GM12875 (cell line): ENCODE data around the gene SLC16A4.

ENCODE experiments used
- H3K4me3 ChIP-seq: one replicate; pipeline ENCODE4 v1.5.1; 2011; ENCODE audit warnings: low read depth, low read length, control low read depth
- CTCF ChIP-seq: IDR thresholded peaks from 2 replicates; pipeline ENCODE4 v1.5.1; 2011; ENCODE audit warnings: low read depth, mild to moderate bottlenecking, control low read depth, inconsistent platforms, low read length, moderate library complexity, borderline replicate concordance; ENCODE audit not compliant: insufficient read depth

The SLC16A4 gene

GRCh38 chr1:110338886-110339406 is 51.9 kb downstream of the SLC16A4 start, which contains the start of gene RBM15:
RBM15 (plus strand) TSS chr1:110339377; CDS start chr1:110339406, 29 bp downstream.
- peak within 1 kb of the TSS; percentile 85 for H3K4me3 ChIP-seq
- TF ChIP-seq CTCF = no peak

GRCh38 chr1:110338309-110338885 is 52.4 kb downstream of the SLC16A4 start:
- TF ChIP-seq CTCF = peak; percentile 68
- H3K4me3 ChIP-seq = peak overlapping the region; percentile 69

GRCh38 chr1:110337704-110338308 is 53.0 kb downstream of the SLC16A4 start:
- peak overlapping the region; percentile 69 for H3K4me3 ChIP-seq
- no peak for TF ChIP-seq CTCF

GRCh38 chr1:110336300-110337039 is 54.4 kb downstream of the SLC16A4 start:
- TF ChIP-seq CTCF = no peak
- no peak overlapping the region for H3K4me3 ChIP-seq

- TF ChIP-seq CTCF = no peak
- no peak overlapping the region for H3K4me3 ChIP-seq
Observed at GRCh38 chr1:110335265-110335664, 55.6 kb downstream of the SLC16A4 start.

- no peak overlapping the region for H3K4me3 ChIP-seq
- no peak for TF ChIP-seq CTCF
Observed at GRCh38 chr1:110328700-110329099, 62.1 kb downstream of the SLC16A4 start.

- TF ChIP-seq CTCF = no peak
Observed at GRCh38 chr1:110328274-110328673, 62.6 kb downstream of the SLC16A4 start.

More at GRCh38 chr1:110328274-110328673, 62.6 kb downstream of the SLC16A4 start:
- no peak overlapping the region for H3K4me3 ChIP-seq
